ENCODE results near the gene CAPN12.

The CAPN12 gene

DNA sequence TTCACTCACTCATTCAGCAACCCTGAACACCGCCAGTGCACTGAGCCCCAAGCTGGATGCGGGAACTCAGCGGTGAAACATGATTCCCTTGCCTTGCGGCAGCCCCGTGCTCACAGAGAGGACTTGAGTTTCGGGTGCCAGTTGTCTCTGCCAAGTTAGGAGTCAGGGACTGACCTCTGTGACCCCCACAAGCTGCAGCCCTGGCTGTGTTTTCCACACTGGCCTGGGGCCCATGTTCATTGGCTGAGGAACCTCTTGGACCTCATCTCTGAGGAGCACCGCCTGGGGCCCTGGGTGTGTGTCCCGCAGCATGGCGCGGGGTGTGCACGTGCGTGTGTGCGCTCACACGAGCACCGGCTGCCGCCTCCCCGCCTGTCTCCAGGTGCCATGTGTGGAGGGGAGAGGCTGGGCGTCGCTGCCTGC is 31.0 kb downstream of the CAPN12 start:
- Histone ChIP-seq H3K4me1 (ENCODE audit: control insufficient read depth, insufficient read depth, low read length) (no peaks in the 10 kb centered on the region), H3K27ac (ENCODE audit: low read depth, low read length) (no peak overlapping the region), H3K36me3 (ENCODE audit: control insufficient read depth, insufficient read depth, low read length) (peaks cover 95% of the 10 kb centered on the region), H3K9ac (ENCODE audit: low read depth, low read length) (no peak overlapping the region), H3K27me3 (ENCODE audit: control insufficient read depth, insufficient read depth, low read length) (no peaks in the 10 kb centered on the region), H3K4me3 (ENCODE audit: low read depth, low read length) (no peak overlapping the region), H3K9me3 (ENCODE audit: control insufficient read depth, insufficient read depth, low read length) (no peaks in the 10 kb centered on the region)

GRCh38 chr19:38712161-38712748 is 32.0 kb downstream of the CAPN12 start:
- no peak overlapping the region for H3K27ac ChIP-seq (ENCODE audit: low read depth, low read length)

GRCh38 chr19:38711726-38712153 is 32.5 kb downstream of the CAPN12 start:
- H3K9me3 ChIP-seq (ENCODE audit: control insufficient read depth, insufficient read depth, low read length): no peaks in the 10 kb centered on the region
- peaks cover 95% of the 10 kb centered on the region for H3K36me3 ChIP-seq (ENCODE audit: control insufficient read depth, insufficient read depth, low read length)
- H3K9ac ChIP-seq (ENCODE audit: low read depth, low read length): no peak overlapping the region
- H3K4me1 ChIP-seq (ENCODE audit: control insufficient read depth, insufficient read depth, low read length): no peaks in the 10 kb centered on the region
- H3K27me3 ChIP-seq (ENCODE audit: control insufficient read depth, insufficient read depth, low read length): no peaks in the 10 kb centered on the region
- H3K4me3 ChIP-seq (ENCODE audit: low read depth, low read length): no peak overlapping the region
- no peak overlapping the region for H3K27ac ChIP-seq (ENCODE audit: low read depth, low read length)

More at GRCh38 chr19:38712161-38712748, 32.0 kb downstream of the CAPN12 start:
- Histone ChIP-seq H3K9ac (ENCODE audit: low read depth, low read length) (no peak overlapping the region), H3K9me3 (ENCODE audit: control insufficient read depth, insufficient read depth, low read length) (no peaks in the 10 kb centered on the region), H3K27me3 (ENCODE audit: control insufficient read depth, insufficient read depth, low read length) (no peaks in the 10 kb centered on the region), H3K36me3 (ENCODE audit: control insufficient read depth, insufficient read depth, low read length) (peaks cover 95% of the 10 kb centered on the region), H3K4me3 (ENCODE audit: low read depth, low read length) (no peak overlapping the region), H3K4me1 (ENCODE audit: control insufficient read depth, insufficient read depth, low read length) (no peaks in the 10 kb centered on the region)

- Histone ChIP-seq H3K9me3 (ENCODE audit: control insufficient read depth, insufficient read depth, low read length) (no peaks in the 10 kb centered on the region), H3K27ac (ENCODE audit: low read depth, low read length) (no peak overlapping the region), H3K36me3 (ENCODE audit: control insufficient read depth, insufficient read depth, low read length) (peaks cover 95% of the 10 kb centered on the region), H3K27me3 (ENCODE audit: control insufficient read depth, insufficient read depth, low read length) (no peaks in the 10 kb centered on the region), H3K4me1 (ENCODE audit: control insufficient read depth, insufficient read depth, low read length) (no peaks in the 10 kb centered on the region), H3K4me3 (ENCODE audit: low read depth, low read length) (no peak overlapping the region), H3K9ac (ENCODE audit: low read depth, low read length) (no peak overlapping the region)
These were observed 33.1 kb downstream of the CAPN12 start for GRCh38 chr19:38710928-38711725.

DNA sequence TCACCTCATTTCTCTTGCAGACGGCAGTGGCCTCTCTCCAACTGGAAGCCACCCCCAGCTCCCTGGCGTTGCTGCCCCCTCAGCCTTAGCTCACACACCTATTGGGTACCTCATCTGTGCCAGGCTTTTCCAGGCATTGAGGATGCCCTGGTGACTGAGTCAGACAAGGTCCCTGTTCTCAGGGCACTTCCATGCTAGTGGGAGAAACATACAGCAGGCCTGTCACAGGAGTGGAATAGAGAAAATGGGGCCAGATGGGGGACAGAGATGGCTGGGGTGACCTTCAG is 33.9 kb downstream of the CAPN12 start:
- Histone ChIP-seq H3K9me3 (ENCODE audit: control insufficient read depth, insufficient read depth, low read length) (no peaks in the 10 kb centered on the region), H3K27ac (ENCODE audit: low read depth, low read length) (no peak overlapping the region), H3K4me3 (ENCODE audit: low read depth, low read length) (no peak overlapping the region), H3K4me1 (ENCODE audit: control insufficient read depth, insufficient read depth, low read length) (no peaks in the 10 kb centered on the region), H3K27me3 (ENCODE audit: control insufficient read depth, insufficient read depth, low read length) (no peaks in the 10 kb centered on the region), H3K9ac (ENCODE audit: low read depth, low read length) (no peak overlapping the region), H3K36me3 (ENCODE audit: control insufficient read depth, insufficient read depth, low read length) (peaks cover 96% of the 10 kb centered on the region)

DNA sequence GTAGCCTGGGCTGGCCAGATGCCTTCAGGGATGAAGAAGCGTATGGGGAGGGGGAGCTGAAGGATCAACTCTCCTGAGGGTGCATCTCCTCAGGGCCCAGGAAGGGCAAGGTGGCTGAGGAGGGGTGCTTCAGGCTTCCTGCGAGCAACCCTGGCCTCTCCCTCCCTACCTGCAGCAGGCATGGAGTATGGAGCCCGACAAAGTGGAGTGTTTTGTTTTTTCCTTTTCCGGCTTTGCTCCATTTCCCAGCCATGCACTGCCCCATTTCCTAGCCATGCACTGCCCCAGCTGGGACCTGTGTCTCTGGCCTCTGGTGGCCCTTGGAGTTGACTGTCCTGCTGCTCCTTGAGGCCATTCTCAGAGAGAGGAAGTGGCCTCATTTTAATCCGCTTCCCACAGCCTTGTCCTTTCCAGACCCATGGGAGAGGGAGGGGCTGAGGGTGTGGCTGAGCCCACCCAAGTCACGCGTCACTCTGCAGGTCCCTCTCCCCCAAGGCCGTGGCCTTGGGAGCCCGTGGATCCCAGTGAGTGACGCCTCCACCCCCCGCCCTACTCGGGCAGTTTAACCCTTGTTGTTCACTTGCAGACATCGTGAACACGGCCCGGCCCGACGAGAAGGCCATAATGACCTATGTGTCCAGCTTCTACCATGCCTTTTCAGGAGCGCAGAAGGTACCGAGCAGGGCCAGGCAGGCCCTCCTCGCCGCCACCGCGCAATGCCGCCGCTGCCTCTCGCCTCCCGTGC is 34.4 kb downstream of the CAPN12 start:
- Histone ChIP-seq H3K4me1 (ENCODE audit: control insufficient read depth, insufficient read depth, low read length) (no peaks in the 10 kb centered on the region), H3K4me3 (ENCODE audit: low read depth, low read length) (no peak overlapping the region), H3K36me3 (ENCODE audit: control insufficient read depth, insufficient read depth, low read length) (peaks cover 99% of the 10 kb centered on the region), H3K9ac (ENCODE audit: low read depth, low read length) (no peak overlapping the region), H3K9me3 (ENCODE audit: control insufficient read depth, insufficient read depth, low read length) (no peaks in the 10 kb centered on the region), H3K27me3 (ENCODE audit: control insufficient read depth, insufficient read depth, low read length) (no peaks in the 10 kb centered on the region), H3K27ac (ENCODE audit: low read depth, low read length) (no peak overlapping the region)

DNA sequence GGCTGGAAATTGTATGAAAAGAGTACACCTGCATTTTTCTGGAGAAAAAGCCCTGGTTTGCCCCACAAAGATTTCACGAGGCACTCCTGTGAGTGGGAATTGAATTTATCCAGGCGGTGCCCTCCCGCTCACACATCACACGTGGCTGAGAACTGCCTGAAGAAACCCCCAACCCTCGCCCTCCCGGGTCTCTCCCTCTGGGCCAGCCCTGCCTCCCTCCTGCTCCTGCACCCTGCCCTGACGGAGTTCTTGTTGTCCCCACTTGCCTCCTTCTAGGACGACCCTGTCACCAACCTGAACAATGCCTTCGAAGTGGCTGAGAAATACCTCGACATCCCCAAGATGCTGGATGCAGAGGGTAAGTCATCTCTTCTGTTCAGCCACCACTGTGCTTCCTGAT is 35.2 kb downstream of the CAPN12 start:
- Histone ChIP-seq H3K4me3 (ENCODE audit: low read depth, low read length) (no peak overlapping the region), H3K27ac (ENCODE audit: low read depth, low read length) (no peak overlapping the region), H3K27me3 (ENCODE audit: control insufficient read depth, insufficient read depth, low read length) (no peaks in the 10 kb centered on the region), H3K9ac (ENCODE audit: low read depth, low read length) (no peak overlapping the region), H3K4me1 (ENCODE audit: control insufficient read depth, insufficient read depth, low read length) (no peaks in the 10 kb centered on the region), H3K36me3 (ENCODE audit: control insufficient read depth, insufficient read depth, low read length) (peaks cover 99% of the 10 kb centered on the region), H3K9me3 (ENCODE audit: control insufficient read depth, insufficient read depth, low read length) (no peaks in the 10 kb centered on the region)

- H3K27me3 ChIP-seq (ENCODE audit: control insufficient read depth, insufficient read depth, low read length): no peaks in the 10 kb centered on the region
- H3K9me3 ChIP-seq (ENCODE audit: control insufficient read depth, insufficient read depth, low read length): no peaks in the 10 kb centered on the region
- H3K9ac ChIP-seq (ENCODE audit: low read depth, low read length): no peak overlapping the region
- H3K4me1 ChIP-seq (ENCODE audit: control insufficient read depth, insufficient read depth, low read length): no peaks in the 10 kb centered on the region
- H3K27ac ChIP-seq (ENCODE audit: low read depth, low read length): no peak overlapping the region
- H3K4me3 ChIP-seq (ENCODE audit: low read depth, low read length): no peak overlapping the region
- H3K36me3 ChIP-seq (ENCODE audit: control insufficient read depth, insufficient read depth, low read length): peaks cover 99% of the 10 kb centered on the region
These were observed 35.8 kb downstream of the CAPN12 start for GRCh38 chr19:38708413-38709024.

DNA sequence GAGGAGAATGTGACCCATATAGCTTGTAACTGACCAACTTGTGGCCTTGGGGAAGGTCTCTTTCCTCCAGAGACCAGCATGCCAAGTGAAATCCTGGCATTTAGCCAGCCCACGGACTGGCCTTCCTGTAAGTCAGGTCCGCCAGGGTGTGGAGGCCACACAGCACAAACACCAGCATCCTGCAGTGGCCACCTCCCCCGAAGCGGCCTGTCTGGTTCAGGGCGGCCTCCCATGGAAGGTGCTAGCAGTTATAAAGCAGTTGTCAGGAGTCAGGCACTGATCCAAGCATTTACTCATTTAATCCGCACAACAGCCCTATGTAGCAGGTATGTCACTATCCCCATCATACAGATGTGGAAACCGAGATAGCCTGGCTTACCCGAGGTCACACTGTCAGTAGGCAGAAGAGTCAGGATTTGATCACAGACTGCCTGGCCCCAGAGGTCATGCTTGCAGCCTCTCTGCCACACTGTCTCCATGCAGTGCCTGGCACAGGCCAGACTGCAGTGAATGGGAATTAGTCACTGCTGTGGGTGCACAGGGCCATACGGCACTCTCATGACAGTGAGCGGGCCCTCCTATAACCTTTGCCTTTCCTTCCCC is 36.7 kb downstream of the CAPN12 start:
- Histone ChIP-seq H3K27ac (ENCODE audit: low read depth, low read length) (no peak overlapping the region), H3K9ac (ENCODE audit: low read depth, low read length) (no peak overlapping the region), H3K27me3 (ENCODE audit: control insufficient read depth, insufficient read depth, low read length) (no peaks in the 10 kb centered on the region), H3K4me1 (ENCODE audit: control insufficient read depth, insufficient read depth, low read length) (no peaks in the 10 kb centered on the region), H3K4me3 (ENCODE audit: low read depth, low read length) (no peak overlapping the region), H3K9me3 (ENCODE audit: control insufficient read depth, insufficient read depth, low read length) (no peaks in the 10 kb centered on the region), H3K36me3 (ENCODE audit: control insufficient read depth, insufficient read depth, low read length) (peaks cover 98% of the 10 kb centered on the region)

- no peak overlapping the region for H3K27ac ChIP-seq (ENCODE audit: low read depth, low read length)
- no peaks in the 10 kb centered on the region for H3K4me1 ChIP-seq (ENCODE audit: control insufficient read depth, insufficient read depth, low read length)
- H3K4me3 ChIP-seq (ENCODE audit: low read depth, low read length): no peak overlapping the region
- H3K27me3 ChIP-seq (ENCODE audit: control insufficient read depth, insufficient read depth, low read length): no peaks in the 10 kb centered on the region
- no peak overlapping the region for H3K9ac ChIP-seq (ENCODE audit: low read depth, low read length)
- no peaks in the 10 kb centered on the region for H3K9me3 ChIP-seq (ENCODE audit: control insufficient read depth, insufficient read depth, low read length)
- peaks cover 98% of the 10 kb centered on the region for H3K36me3 ChIP-seq (ENCODE audit: control insufficient read depth, insufficient read depth, low read length)
These were observed 37.3 kb downstream of the CAPN12 start for GRCh38 chr19:38706792-38707511.

Data from HUES48 (cell line).